Thoracic aorta (tissue), 2 donors: ENCODE results near the gene RDX. TPM values are rescaled to one million over a fixed set of nuclear protein-coding genes. Genes with fewer than 3 reads are reported as not detected.

Source experiments
- ATAC-seq: fragments of 150-250 bp; one replicate; pipeline ENCODE4 v1.8.0; 2017; ENCODE audit warnings: low read depth; ENCODE audit not compliant: insufficient number of reproducible peaks, low FRiP score
- DNase-seq: peaks from one replicate; pipeline ENCODE4 v3.0.0-alpha.2; 2020; ENCODE audit warnings: low spot score
- H3K27ac ChIP-seq, 2 donors: fragments of 200-600 bp; sonication (generic); 1 replicate in 1 of 2; 2 replicates in 1 of 2; pipeline ENCODE4 v1.5.1; 2016; ENCODE audit warnings: mild to moderate bottlenecking in 2 of 2, moderate library complexity in 2 of 2
- H3K27me3 ChIP-seq: fragments of 200-600 bp; sonication (generic); replicated peaks from 2 replicates; pipeline ENCODE4 v1.6.0; 2016; ENCODE audit warnings: mild to moderate bottlenecking; ENCODE audit not compliant: insufficient read depth
- H3K36me3 ChIP-seq: fragments of 200-600 bp; sonication (generic); one replicate; pipeline ENCODE4 v1.5.1; 2016
- H3K4me1 ChIP-seq, 2 donors: fragments of 200-600 bp; sonication (generic); 1 replicate in 1 of 2; 2 replicates in 1 of 2; pipeline versions ENCODE4 v1.5.1 to v1.6.0; 2016; ENCODE audit warnings: low read depth in 2 of 2, mild to moderate bottlenecking in 1 of 2; ENCODE audit not compliant: control insufficient read depth in 1 of 2
- H3K4me3 ChIP-seq: fragments of 200-600 bp; sonication (generic); 2 replicates; pipeline ENCODE4 v1.5.1; 2016; ENCODE audit warnings: mild to moderate bottlenecking
- H3K9me3 ChIP-seq: fragments of 200-600 bp; sonication (generic); 2 replicates; pipeline ENCODE4 v1.5.1; 2016
- total RNA-seq, 2 donors: library from RNA; depleted of rRNA; stranded (reverse); fragments of >200 nt; gene quantifications; one replicate each; pipeline versions ENCODE4 v1.1.0 to v1.2.3, GENCODE V29; 2016
- TF ChIP-seq, protein P1 (sequence below): fragments of 200-600 bp; sonication (generic); IDR thresholded peaks from one replicate; pipeline ENCODE4 v1.5.1; 2019; ENCODE audit warnings: antibody characterized with exemption

The RDX gene
- total RNA-seq, 2 donors from 2014 or later: 54.4 to 86.8 TPM

DNA sequence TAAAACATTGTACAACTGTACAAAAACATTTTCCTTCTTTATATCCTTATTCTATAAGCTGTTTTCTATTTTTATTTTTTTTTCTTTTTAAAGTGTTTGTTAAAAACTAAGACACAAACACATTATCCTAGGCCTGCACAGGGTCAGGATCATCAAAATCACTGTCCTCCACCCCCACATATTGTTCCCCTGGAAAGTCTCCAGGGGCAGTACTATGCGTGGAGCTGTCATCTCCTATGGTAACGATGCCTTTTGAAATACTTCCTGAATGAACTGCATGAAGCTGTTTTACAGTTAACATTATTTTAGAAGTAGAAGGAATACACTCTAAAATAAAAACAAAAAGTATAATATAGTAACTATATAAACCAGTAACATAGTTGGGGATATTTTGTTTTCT is 136.0 kb downstream of the RDX start:
- DNase-seq (no peak), ATAC-seq (no peak)
- TF ChIP-seq, protein P1, sequence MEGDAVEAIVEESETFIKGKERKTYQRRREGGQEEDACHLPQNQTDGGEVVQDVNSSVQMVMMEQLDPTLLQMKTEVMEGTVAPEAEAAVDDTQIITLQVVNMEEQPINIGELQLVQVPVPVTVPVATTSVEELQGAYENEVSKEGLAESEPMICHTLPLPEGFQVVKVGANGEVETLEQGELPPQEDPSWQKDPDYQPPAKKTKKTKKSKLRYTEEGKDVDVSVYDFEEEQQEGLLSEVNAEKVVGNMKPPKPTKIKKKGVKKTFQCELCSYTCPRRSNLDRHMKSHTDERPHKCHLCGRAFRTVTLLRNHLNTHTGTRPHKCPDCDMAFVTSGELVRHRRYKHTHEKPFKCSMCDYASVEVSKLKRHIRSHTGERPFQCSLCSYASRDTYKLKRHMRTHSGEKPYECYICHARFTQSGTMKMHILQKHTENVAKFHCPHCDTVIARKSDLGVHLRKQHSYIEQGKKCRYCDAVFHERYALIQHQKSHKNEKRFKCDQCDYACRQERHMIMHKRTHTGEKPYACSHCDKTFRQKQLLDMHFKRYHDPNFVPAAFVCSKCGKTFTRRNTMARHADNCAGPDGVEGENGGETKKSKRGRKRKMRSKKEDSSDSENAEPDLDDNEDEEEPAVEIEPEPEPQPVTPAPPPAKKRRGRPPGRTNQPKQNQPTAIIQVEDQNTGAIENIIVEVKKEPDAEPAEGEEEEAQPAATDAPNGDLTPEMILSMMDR: no peak
- H3K36me3 ChIP-seq: peaks cover 19% of the 10 kb centered on the region
- H3K9me3 ChIP-seq: no peaks in the 10 kb centered on the region
- no peak overlapping the region for H3K27ac ChIP-seq
- no peaks in the 10 kb centered on the region for H3K27me3 ChIP-seq
- H3K4me3 ChIP-seq: no peak overlapping the region
- H3K4me1 ChIP-seq: no peaks in the 10 kb centered on the region

DNA sequence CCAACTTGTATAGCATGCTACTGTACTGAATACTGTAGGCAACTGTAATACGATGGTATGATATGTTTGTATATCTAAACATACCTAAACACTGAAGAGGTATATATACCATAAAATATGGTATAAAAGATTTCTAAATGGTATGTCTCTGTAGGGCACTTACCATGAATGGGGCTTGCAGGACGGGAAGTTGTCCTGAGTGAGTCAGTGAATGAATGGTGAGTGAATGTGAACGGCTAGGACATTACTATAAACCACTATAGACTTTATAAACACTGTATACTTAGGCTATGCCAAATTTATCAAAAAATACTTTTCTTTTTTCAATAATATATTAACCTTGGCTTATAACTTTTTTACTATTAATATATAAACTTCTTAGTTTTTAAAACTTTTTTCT is 136.4 kb downstream of the RDX start:
- DNase-seq (no peak), ATAC-seq (no peak)
- TF ChIP-seq, protein P1: no peak
- Histone ChIP-seq H3K27ac (no peak overlapping the region), H3K27me3 (no peaks in the 10 kb centered on the region), H3K4me1 (no peaks in the 10 kb centered on the region), H3K4me3 (no peak overlapping the region), H3K36me3 (peaks cover 15% of the 10 kb centered on the region), H3K9me3 (no peaks in the 10 kb centered on the region)

DNA sequence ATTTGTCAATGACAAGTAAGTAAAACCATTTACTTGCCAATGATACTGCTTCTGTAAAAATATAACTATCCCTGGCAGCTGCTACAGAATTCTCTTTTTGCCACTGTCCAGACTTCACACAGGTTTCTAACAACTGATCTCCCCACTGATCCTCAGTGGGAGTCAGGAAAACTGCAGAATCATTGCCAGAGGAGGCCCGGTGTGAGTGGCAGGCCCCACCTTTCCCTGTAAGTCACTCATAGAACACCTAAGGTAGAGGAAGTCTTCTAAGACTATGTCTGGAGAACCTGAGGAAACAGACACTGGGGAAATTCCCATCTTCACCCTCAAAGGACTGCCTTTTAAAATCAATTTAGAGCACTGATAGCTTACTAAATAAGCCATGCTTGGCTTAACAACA is 136.9 kb downstream of the RDX start:
- Histone ChIP-seq H3K36me3 (peaks cover 11% of the 10 kb centered on the region), H3K4me3 (no peak overlapping the region), H3K9me3 (no peaks in the 10 kb centered on the region), H3K27ac (no peak overlapping the region), H3K27me3 (no peaks in the 10 kb centered on the region), H3K4me1 (no peaks in the 10 kb centered on the region)
- ATAC-seq (no peak), DNase-seq (no peak)
- TF ChIP-seq, protein P1: no peak

DNA sequence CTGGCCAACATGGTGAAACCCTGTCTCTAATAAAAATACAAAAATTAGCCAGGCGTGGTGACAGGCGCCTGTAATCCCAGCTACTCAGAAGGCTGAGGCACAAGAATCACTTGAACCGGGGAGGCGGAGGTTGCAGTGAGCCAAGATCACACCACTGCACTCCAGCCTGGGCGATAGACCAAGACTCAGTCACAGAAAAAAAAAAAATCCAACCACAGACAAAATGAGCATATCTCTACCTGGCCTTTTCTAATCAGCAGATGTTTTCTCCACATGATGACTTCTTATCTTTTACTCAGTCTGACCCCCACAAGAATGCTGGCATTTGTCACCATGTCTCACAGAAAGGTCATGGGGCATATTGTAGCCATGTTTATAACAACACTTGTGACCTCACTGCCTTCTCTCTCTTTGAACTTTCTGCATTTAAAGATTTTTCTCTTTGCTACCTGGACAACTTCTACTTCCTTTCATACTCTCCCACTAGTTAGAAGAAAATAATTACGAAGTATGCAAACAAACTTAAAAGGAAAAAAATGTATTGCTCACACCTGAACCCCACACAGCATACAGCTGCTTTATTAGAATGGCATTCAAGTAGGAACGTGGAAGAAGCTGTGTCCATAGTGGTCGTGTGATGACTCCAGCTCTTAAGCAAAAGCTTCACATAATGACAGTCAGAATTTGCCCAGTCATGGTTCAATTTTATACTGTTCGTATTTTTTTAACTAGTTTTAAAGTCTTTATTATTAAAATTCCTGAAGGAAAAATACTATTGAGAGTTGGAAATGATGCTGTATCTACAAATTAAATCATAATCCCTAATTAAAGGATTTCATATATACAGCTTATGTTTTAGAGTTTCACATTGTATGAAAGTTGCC is 137.9 kb downstream of the RDX start:
- H3K4me3 ChIP-seq: no peak overlapping the region
- no peak for ATAC-seq
- H3K36me3 ChIP-seq: peaks cover 7% of the 10 kb centered on the region
- TF ChIP-seq, protein P1: no peak
- no peaks in the 10 kb centered on the region for H3K9me3 ChIP-seq
- no peaks in the 10 kb centered on the region for H3K4me1 ChIP-seq
- no peak overlapping the region for H3K27ac ChIP-seq
- no peak for DNase-seq
- H3K27me3 ChIP-seq: no peaks in the 10 kb centered on the region

DNA sequence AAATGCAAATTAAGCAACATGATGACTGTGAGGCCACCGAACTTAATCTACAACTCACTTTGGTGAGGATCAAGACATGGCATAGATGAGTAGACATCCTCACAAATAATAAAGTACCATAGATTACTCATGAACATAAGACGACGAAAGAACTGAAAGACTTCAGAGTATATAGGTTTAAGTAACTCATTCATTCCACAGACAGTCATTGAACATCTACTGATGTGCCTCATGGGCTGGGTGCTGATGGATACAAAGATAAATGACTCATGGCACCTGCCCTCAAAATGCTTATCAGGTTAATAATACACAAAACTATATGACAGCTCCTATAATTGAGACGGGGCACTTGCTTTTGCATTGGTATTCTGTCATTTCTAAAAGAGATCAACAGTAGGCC is 139.9 kb downstream of the RDX start:
- Histone ChIP-seq H3K36me3 (peaks cover 7% of the 10 kb centered on the region), H3K27ac (no peak overlapping the region), H3K4me3 (no peak overlapping the region), H3K27me3 (no peaks in the 10 kb centered on the region), H3K4me1 (no peaks in the 10 kb centered on the region), H3K9me3 (no peaks in the 10 kb centered on the region)
- no peak for DNase-seq
- ATAC-seq: no peak
- TF ChIP-seq, protein P1: no peak
